Caco-2 (cell line): ENCODE data around the gene KIF17. TPM values are rescaled to one million over a fixed set of nuclear protein-coding genes. Genes with fewer than 3 reads are reported as not detected.

Experiments
- BruUV-seq: library from RNA; stranded (reverse); fragments of 400-500 nt; replicated peaks from 2 replicates; lab custom pipeline; 2021; lab: Mats Ljungman, UMichigan
- CTCF ChIA-PET: fragments of 300-600 bp; sonication (Branson Sonifier 250); formaldehyde crosslinking; loops from one replicate; lab custom pipeline; 2022; ENCODE audit warnings: antibody characterized with exemption; lab: Charles Lee
- POLR2A ChIA-PET: fragments of 300-600 bp; sonication (Branson Sonifier 250); formaldehyde crosslinking; loops from one replicate; lab custom pipeline; 2022; ENCODE audit warnings: antibody characterized with exemption; lab: Charles Lee
- DNase-seq, 2 experiments: peaks; one replicate each; pipeline versions ENCODE4 v3.0.0 to v3.0.0-alpha.2; 2020 to 2022
- H3K27me3 ChIP-seq: replicated peaks from 2 replicates; pipeline ENCODE4 v1.6.0; 2011; ENCODE audit warnings: low read length; ENCODE audit not compliant: control insufficient read depth, insufficient read depth
- H3K36me3 ChIP-seq: 2 replicates; pipeline ENCODE4 v1.5.1; 2011; ENCODE audit warnings: low read length; ENCODE audit not compliant: control insufficient read depth, insufficient read depth
- H3K4me1 ChIP-seq: fragments of 250-450 bp; sonication (Bioruptor Pico); 2 replicates; pipeline ENCODE4 v1.5.1; 2020; ENCODE audit warnings: mild to moderate bottlenecking
- H3K4me3 ChIP-seq: 2 replicates; pipeline ENCODE4 v1.5.1; 2011; ENCODE audit warnings: low read depth, mild to moderate bottlenecking, control low read depth, low read length
- H3K9me3 ChIP-seq: fragments of 250-450 bp; sonication (Bioruptor Pico); 2 replicates; pipeline ENCODE4 v1.5.1; 2020; ENCODE audit warnings: mild to moderate bottlenecking, moderate library complexity
- H3K27ac Mint-ChIP-seq: one replicate; pipeline ENCODE4 v1.8.0; 2022; ENCODE audit warnings: mixed read lengths; ENCODE audit not compliant: unreplicated experiment
- H3K27me3 Mint-ChIP-seq: one replicate; pipeline ENCODE4 v1.8.0; 2022; ENCODE audit warnings: mixed read lengths; ENCODE audit not compliant: insufficient read depth, unreplicated experiment
- H3K36me3 Mint-ChIP-seq: one replicate; pipeline ENCODE4 v1.8.0; 2022; ENCODE audit warnings: mild to moderate bottlenecking, mixed read lengths; ENCODE audit not compliant: insufficient read depth, unreplicated experiment
- H3K4me1 Mint-ChIP-seq: one replicate; pipeline ENCODE4 v1.8.0; 2022; ENCODE audit warnings: low read depth, mixed read lengths; ENCODE audit not compliant: unreplicated experiment
- H3K4me3 Mint-ChIP-seq: one replicate; pipeline ENCODE4 v1.8.0; 2022; ENCODE audit warnings: mild to moderate bottlenecking, moderate library complexity, mixed read lengths; ENCODE audit not compliant: unreplicated experiment
- H3K9me3 Mint-ChIP-seq: one replicate; pipeline ENCODE4 v1.8.0; 2022; ENCODE audit warnings: mixed read lengths; ENCODE audit not compliant: unreplicated experiment
- CTCF ChIP-seq, 2 experiments: fragments of 200-600 bp in 1 of 2; IDR thresholded peaks; 1 replicate in 1 of 2; 2 replicates in 1 of 2; pipeline versions ENCODE4 v1.5.1 to v1.8.0; 2011 to 2022; ENCODE audit warnings: antibody characterized with exemption in 1 of 2, control low read depth in 1 of 2, inconsistent platforms in 1 of 2, low read depth in 1 of 2, low read length in 1 of 2, mild to moderate bottlenecking in 1 of 2, moderate library complexity in 1 of 2; ENCODE audit not compliant: insufficient read depth in 1 of 2, severe bottlenecking in 1 of 2, unreplicated experiment in 1 of 2
- intact Hi-C: fragments of 100-400 bp; cut with micrococcal nuclease; formaldehyde crosslinking; loops from one replicate; pipeline ENCODE4 v1.10.0; 2022; ENCODE audit not compliant: unreplicated experiment
- total RNA-seq: library from RNA; stranded (reverse); gene quantifications from 2 replicates; pipeline ENCODE4 v1.2.3, GENCODE V29; 2022

Gene KIF17
- total RNA-seq, 1 experiment from 2014 or later: 1.5 TPM

- no peaks in the 10 kb centered on the region for H3K36me3 Mint-ChIP-seq
- no peak for DNase-seq
- Histone ChIP-seq H3K4me3 (no peak overlapping the region), H3K4me1 (peaks cover 11% of the 10 kb centered on the region), H3K36me3 (no peaks in the 10 kb centered on the region), H3K27me3 (no peaks in the 10 kb centered on the region), H3K9me3 (no peaks in the 10 kb centered on the region)
- POLR2A ChIA-PET: interaction anchor here (0.7 kb wide), 1 partner anchor 834 kb away, joined by 7 read pairs; no protein-coding TSS in a partner anchor
- H3K9me3 Mint-ChIP-seq: no peaks in the 10 kb centered on the region
- H3K27me3 Mint-ChIP-seq: peaks cover 3% of the 10 kb centered on the region
- H3K4me3 Mint-ChIP-seq: peak overlapping the region; percentile 60
- H3K4me1 Mint-ChIP-seq: peaks cover 6% of the 10 kb centered on the region
- TF ChIP-seq CTCF (IDR thresholded peaks at IDR 0.05; ENCODE audit: insufficient read depth in 1 of 2, low read depth in 1 of 2, low read length in 1 of 2, severe bottlenecking in 1 of 2, unreplicated experiment in 1 of 2): no peak
- intact Hi-C loops: no loop called here
- CTCF ChIA-PET: interaction anchor here (0.7 kb wide), 1 partner anchor 19 kb away, joined by 5 read pairs; no protein-coding TSS in a partner anchor
- no peak overlapping the region for H3K27ac Mint-ChIP-seq
- BruUV-seq: no TSS peak
Observed at GRCh38 chr1:20716232-20716631, 1.6 kb downstream of the KIF17 start.

- no peak overlapping the region for H3K27ac Mint-ChIP-seq
- Histone ChIP-seq H3K4me3 (no peak overlapping the region), H3K36me3 (no peaks in the 10 kb centered on the region), H3K9me3 (no peaks in the 10 kb centered on the region), H3K27me3 (no peaks in the 10 kb centered on the region), H3K4me1 (peaks cover 11% of the 10 kb centered on the region)
- H3K27me3 Mint-ChIP-seq: peaks cover 3% of the 10 kb centered on the region
- H3K36me3 Mint-ChIP-seq: no peaks in the 10 kb centered on the region
- intact Hi-C loops: no loop called here
- BruUV-seq: no TSS peak
- ChIA-PET POLR2A (interaction anchor here (0.7 kb wide), 1 partner anchor 834 kb away, joined by 7 read pairs; no protein-coding TSS in a partner anchor), CTCF (interaction anchor here (0.7 kb wide), 1 partner anchor 20 kb away, joined by 5 read pairs; no protein-coding TSS in a partner anchor)
- H3K9me3 Mint-ChIP-seq: no peaks in the 10 kb centered on the region
- no peak for DNase-seq
- H3K4me1 Mint-ChIP-seq: peaks cover 6% of the 10 kb centered on the region
- H3K4me3 Mint-ChIP-seq: no peak overlapping the region
- no peak for TF ChIP-seq CTCF (IDR thresholded peaks at IDR 0.05; ENCODE audit: insufficient read depth in 1 of 2, low read depth in 1 of 2, low read length in 1 of 2, severe bottlenecking in 1 of 2, unreplicated experiment in 1 of 2)
Observed at GRCh38 chr1:20715406-20715805, 2.4 kb downstream of the KIF17 start.

GRCh38 chr1:20713440-20713839 lies 4.4 kb downstream of the KIF17 start:
- no TSS peak for BruUV-seq
- TF ChIP-seq CTCF (IDR thresholded peaks at IDR 0.05; ENCODE audit: insufficient read depth in 1 of 2, low read depth in 1 of 2, low read length in 1 of 2, severe bottlenecking in 1 of 2, unreplicated experiment in 1 of 2): no peak
- H3K27me3 Mint-ChIP-seq: no peaks in the 10 kb centered on the region
- POLR2A ChIA-PET: no interaction called here
- intact Hi-C loops: no loop called here
- no peaks in the 10 kb centered on the region for H3K9me3 Mint-ChIP-seq
- no peaks in the 10 kb centered on the region for H3K36me3 Mint-ChIP-seq
- H3K4me3 ChIP-seq: no peak overlapping the region
- H3K27me3 ChIP-seq: no peaks in the 10 kb centered on the region
- H3K4me1 ChIP-seq: peaks cover 10% of the 10 kb centered on the region
- H3K9me3 ChIP-seq: no peaks in the 10 kb centered on the region
- no peak overlapping the region for H3K27ac Mint-ChIP-seq
- no peak overlapping the region for H3K4me3 Mint-ChIP-seq
- CTCF ChIA-PET: no interaction called here
- peaks cover 6% of the 10 kb centered on the region for H3K4me1 Mint-ChIP-seq
- H3K36me3 ChIP-seq: no peaks in the 10 kb centered on the region
- DNase-seq: no peak
